ENCODE results near the gene SLC26A2.

The SLC26A2 gene

GRCh38 chr5:149962601-149963300 lies 2.2 kb downstream of the SLC26A2 start:
- no peak for DNase-seq

DNA sequence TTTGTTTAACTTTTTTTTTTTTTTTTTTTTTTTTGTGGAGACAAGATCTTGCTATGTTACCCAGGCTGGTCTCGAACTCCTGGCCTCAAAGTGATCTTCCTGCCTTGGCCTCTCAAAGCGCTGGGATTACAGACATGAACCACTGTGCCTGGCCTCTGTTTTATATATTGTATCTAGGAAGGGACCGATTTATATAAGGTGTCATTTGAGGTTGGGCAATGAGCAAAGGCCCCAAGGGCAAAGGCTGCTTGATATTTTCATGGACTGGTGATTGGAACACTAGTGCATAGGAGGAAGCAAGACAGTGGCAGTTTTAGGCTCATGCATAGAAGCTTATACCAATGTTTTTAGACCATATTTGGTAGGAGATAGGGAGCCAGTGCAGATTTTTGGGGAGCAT lies 3.2 kb downstream of the SLC26A2 start:
- DNase-seq: no peak

- no peak for DNase-seq
These were observed 6.4 kb downstream of the SLC26A2 start for GRCh38 chr5:149966946-149967345.

GRCh38 chr5:149969181-149969930 lies 8.8 kb downstream of the SLC26A2 start:
- no peak for DNase-seq

DNA sequence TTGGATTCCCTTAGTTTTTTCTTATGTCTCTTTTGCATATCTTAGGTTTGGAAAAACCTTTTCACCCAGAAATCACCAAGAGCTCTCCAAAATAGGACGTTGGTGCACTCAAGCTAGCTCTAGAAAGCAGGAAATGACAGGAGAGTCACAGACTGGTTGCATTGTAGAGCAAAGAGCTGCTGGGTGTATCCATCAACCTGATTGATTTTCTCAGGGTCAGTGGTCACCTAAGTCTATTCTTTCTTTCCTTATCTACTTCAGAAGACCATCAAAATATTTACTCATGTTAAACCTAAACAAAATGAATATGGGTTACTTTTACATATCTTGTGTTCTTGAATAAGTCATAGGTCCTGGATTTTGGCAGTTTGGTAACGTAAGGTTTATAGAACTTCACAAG lies 14.9 kb downstream of the SLC26A2 start:
- no peak for DNase-seq

DNA sequence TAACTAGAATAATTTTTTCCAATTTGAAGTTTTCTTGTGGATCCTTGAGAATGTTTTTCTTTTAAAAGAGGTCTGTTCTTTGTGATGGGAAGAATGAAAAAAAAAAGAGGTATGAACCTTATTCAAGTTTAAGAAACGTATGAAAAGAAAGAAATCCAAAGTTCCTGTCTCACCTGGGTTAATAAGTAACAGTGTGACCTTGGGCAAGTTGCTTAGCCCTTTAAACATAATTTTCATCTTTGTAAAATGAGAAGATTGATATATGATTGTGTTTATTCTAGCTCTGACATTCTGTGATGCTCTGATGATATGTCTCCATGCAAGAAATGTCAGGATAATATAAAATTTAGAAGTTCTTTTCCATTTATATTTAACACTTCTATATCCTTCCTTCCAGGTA lies 19.3 kb downstream of the SLC26A2 start:
- no peak for DNase-seq

DNA sequence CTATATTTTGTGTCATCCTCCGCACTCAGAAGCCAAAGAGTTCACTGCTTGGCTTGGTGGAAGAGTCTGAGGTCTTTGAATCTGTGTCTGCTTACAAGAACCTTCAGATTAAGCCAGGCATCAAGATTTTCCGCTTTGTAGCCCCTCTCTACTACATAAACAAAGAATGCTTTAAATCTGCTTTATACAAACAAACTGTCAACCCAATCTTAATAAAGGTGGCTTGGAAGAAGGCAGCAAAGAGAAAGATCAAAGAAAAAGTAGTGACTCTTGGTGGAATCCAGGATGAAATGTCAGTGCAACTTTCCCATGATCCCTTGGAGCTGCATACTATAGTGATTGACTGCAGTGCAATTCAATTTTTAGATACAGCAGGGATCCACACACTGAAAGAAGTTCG lies 20.6 kb downstream of the SLC26A2 start:
- DNase-seq: no peak

GRCh38 chr5:149982505-149982904 lies 21.9 kb downstream of the SLC26A2 start:
- DNase-seq: no peak

- DNase-seq: no peak
These were observed 27.6 kb downstream of the SLC26A2 start for GRCh38 chr5:149988126-149988525.

GRCh38 chr5:149990518-149991376 lies 30.2 kb downstream of the SLC26A2 start:
- DNase-seq: peak; percentile 31

DNA sequence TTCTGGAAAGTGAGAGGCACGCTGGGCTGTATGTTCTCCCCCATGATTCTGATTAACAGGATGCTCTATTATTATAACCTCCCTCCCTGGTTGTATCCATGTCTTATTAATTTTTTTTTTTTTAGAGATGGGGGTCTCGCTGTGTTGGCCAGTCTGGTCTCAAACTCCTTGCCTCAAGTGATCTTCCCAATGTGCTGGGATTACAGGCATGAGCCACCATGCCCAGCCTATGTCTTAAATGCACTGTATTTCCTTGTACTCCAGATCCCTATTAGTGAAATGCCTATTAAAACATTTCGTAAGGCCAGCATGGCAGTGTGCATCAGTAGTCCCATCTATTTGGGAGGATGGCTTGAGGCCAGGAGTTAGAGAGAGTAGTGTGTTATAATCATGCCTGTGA lies 32.9 kb downstream of the SLC26A2 start:
- no peak for DNase-seq

- DNase-seq: no peak
These were observed 35.0 kb downstream of the SLC26A2 start for GRCh38 chr5:149995385-149996204.

DNA sequence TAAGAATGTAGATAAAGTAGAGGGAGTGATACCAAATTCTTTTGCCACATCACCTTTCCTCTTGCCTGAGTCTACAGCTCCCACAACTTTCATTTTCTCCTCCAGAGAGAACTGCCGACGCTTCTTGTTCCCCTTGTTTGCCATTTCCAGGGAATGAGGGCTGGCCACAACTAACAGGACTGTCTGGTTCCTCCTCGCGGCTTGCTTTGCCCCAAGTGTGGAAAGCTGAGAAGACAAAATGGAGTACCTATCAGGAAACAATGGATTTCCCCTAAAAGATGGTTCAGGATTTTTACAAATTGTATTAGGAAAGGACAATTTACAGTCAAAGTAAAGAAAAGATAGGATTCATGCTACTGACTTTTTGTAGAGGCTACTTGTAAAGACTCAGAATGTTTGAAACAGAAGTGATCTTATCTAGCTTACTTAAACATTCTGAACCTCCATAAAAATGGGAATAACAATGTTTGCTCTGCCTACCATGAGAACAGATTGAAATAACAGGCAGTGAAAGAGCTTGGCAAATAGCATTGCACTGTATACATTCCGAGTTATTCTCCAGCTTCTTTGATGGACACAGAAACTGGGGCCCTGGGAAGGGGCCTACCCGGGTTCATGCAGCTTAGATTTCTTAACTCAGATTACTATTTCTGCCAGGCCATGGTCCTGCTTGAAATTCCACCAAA lies 35.8 kb downstream of the SLC26A2 start:
- DNase-seq: no peak

DNA sequence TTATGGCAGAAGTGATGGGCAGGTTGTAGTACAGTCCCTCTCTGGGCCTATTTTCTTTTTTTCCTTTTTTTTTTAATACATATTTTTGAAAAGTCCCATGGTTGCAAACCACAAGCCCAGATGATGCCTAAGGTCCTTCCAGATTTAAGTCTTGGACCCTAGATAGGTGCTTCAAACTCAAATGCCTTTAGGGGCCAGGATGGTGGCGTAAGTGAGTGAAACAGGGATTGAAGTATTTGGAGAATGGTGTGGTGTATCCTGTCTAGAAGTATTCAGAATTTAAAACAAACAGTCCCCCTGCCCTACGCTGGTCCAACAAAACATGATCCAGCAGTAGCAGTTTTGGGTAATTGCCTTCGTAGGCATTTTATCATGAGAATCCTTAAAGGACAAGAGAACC lies 37.7 kb downstream of the SLC26A2 start:
- DNase-seq: no peak

DNA sequence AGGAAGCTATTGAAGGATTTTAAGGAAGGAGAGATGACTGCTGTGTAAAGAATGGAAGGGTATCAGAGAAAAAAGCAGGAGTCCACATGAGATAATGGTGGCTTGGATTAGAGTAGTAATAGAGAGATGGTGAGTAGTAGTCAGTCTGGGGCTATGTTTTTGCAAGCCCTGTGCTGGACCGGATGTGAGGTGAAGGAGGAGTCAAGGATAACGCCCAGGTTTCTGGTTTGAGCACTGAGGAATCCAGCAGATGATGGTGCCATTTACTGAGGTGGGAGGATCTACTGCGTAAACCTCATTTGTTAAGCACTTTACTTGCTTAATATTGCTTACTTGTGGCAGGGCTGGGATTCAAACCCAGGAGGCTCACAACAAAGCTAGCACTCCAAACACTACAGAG lies 38.8 kb downstream of the SLC26A2 start:
- DNase-seq: no peak

DNA sequence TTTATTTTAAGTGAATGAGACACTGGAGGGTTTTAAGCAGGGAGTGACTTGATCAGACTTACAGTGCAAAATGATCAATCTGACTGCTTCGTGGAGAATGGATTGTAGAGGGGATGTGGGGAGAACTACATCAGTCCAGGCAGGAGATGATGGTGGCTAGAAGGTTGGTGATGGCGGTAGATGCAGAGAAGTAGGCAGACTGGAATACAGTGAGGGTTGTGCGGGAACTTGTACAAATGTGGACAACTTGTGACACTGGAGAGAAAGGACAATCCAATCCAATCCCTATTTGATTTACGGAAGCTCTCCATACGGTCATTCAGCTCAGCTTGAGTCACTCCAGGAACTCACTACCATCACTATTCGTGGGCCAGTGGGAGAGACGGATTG lies 39.3 kb downstream of the SLC26A2 start:
- DNase-seq: no peak

GRCh38 chr5:150000256-150000989 lies 39.9 kb downstream of the SLC26A2 start, which contains the start of the genes HMGXB3 and TIGD6:
HMGXB3 (plus strand) TSS chr5:150000739; CDS start chr5:150004853, 4,114 bp downstream.
TIGD6 (minus strand) TSS chr5:150000654; CDS start chr5:149996348, 4,306 bp downstream.
- DNase-seq: peak; percentile 56

- DNase-seq: no peak
These were observed 40.6 kb downstream of the SLC26A2 start for GRCh38 chr5:150000990-150001659.

DNA sequence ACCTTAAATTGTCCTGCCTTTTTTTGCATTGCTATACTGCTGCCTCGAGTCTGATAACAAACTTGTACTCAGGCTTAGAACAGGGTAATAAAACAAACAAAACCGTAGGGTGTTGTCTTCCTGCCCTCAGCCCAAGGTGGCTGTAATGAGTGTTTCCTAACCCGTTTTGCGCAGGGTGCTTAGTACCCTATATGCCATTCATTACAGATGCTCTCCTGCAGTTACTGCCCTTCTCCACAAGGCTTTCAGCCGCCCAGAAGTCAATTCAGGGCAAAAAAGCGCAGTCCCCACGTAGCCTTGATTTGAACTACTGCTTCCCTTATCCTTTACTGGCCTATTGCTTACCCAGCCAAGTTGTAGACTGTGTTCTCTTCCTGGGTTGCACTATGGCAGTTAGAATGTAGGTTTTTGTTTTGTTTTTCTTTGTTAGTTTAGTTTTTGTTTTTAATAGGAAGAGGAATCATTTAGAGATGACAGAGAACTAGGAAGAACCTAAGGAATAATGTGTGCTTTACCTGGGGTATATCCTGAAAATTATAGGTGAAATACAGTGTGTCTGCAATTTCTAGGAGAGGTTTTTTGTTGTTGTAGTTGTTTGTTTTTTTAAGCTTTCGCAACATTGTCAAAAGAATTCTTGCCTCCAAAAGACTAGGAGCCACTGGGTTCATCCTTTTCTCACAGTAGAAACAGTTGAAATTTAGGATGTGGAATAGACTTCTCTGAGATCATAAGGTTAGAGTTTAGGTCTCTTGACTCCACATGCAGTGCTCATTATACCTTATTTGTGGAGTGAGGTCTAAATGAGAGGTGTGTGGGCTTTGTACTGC lies 41.3 kb downstream of the SLC26A2 start:
- DNase-seq: peak; percentile 3

- DNase-seq: no peak
These were observed 45.8 kb downstream of the SLC26A2 start for GRCh38 chr5:150006318-150006717.

Measured in NCI-H187 treated with DMSO at 0.1 percent for 48 hours (cell line).